Stomach smooth muscle (tissue), 2 donors: Measurements from ENCODE around the gene ZNF30.
"Not testable (repeated sequence)": the region's sequence is repeated elsewhere in the genome, so short reads cannot be mapped to it uniquely, and the experiment has no call there.

Experiments used
- H3K27ac ChIP-seq: one replicate; pipeline ENCODE4 v1.7.0; 2013; ENCODE audit warnings: mild to moderate bottlenecking, low read length, inconsistent platforms
- H3K27me3 ChIP-seq, 2 donors: one replicate each; pipeline ENCODE4 v1.7.0; 2013; ENCODE audit warnings: low read length in 2 of 2; ENCODE audit not compliant: insufficient read depth in 2 of 2, control insufficient read depth in 1 of 2
- H3K36me3 ChIP-seq, 2 donors: one replicate each; pipeline ENCODE4 v1.7.0; 2013; ENCODE audit warnings: low read length in 2 of 2; ENCODE audit not compliant: control insufficient read depth in 2 of 2, insufficient read depth in 2 of 2
- H3K4me1 ChIP-seq: one replicate; pipeline ENCODE4 v1.7.0; 2013; ENCODE audit warnings: low read length; ENCODE audit not compliant: control insufficient read depth, insufficient read depth
- H3K4me3 ChIP-seq, 2 donors: one replicate each; pipeline ENCODE4 v1.7.0; 2013; ENCODE audit warnings: low read length in 2 of 2
- H3K9ac ChIP-seq, 2 donors: one replicate each; pipeline ENCODE4 v1.7.0; 2013; ENCODE audit warnings: low read length in 2 of 2, mild to moderate bottlenecking in 1 of 2
- H3K9me3 ChIP-seq, 2 donors: one replicate each; pipeline ENCODE4 v1.7.0; 2013; ENCODE audit warnings: low read length in 2 of 2; ENCODE audit not compliant: control insufficient read depth in 2 of 2
- donor health status: healthy.
- donor health status: Pancreatic carcinoma.

ZNF30 gene

DNA sequence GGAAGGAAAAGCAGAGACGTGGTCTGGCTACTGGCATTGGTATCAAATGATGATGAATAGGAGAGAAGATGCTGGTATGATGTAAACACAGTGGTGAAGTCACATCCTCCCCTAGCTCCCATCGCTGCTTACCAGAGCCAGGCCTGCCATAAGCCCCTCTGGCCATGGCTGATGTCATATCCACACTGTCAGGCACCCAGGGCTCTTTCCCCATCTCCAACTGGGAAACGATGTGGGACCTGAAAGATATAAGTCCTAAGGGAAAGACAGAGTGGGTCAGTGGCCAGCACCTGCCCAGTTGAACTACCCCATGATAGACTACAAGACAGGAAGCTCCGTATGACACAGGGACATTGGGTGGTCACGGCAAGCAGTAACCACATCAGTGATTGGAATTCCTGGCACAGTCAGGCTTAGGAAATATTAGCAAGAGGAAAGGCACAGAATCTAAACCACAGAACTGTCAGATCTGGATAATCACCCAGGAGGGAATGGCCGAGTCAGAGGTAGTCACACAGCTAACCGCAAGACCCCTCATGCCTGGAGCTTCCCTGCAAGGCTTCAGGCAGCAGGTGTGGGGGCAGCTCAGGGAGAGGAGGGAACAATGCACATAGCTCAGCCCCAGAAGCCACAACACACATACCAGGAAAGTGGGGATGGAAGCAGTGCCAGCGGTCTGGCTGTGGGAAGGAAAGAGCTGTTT is 33.6 kb downstream of the ZNF30 start:
- H3K27me3 ChIP-seq = no peaks in the 10 kb centered on the region
- peaks cover 23% of the 10 kb centered on the region for H3K4me1 ChIP-seq
- no peak overlapping the region for H3K4me3 ChIP-seq
- H3K36me3 ChIP-seq = peaks cover 35 to 39% of the 10 kb centered on the region in 2 donors
- peaks cover 37 to 45% of the 10 kb centered on the region in 2 donors for H3K9me3 ChIP-seq
- H3K9ac ChIP-seq = no peak overlapping the region
- no peak overlapping the region for H3K27ac ChIP-seq

DNA sequence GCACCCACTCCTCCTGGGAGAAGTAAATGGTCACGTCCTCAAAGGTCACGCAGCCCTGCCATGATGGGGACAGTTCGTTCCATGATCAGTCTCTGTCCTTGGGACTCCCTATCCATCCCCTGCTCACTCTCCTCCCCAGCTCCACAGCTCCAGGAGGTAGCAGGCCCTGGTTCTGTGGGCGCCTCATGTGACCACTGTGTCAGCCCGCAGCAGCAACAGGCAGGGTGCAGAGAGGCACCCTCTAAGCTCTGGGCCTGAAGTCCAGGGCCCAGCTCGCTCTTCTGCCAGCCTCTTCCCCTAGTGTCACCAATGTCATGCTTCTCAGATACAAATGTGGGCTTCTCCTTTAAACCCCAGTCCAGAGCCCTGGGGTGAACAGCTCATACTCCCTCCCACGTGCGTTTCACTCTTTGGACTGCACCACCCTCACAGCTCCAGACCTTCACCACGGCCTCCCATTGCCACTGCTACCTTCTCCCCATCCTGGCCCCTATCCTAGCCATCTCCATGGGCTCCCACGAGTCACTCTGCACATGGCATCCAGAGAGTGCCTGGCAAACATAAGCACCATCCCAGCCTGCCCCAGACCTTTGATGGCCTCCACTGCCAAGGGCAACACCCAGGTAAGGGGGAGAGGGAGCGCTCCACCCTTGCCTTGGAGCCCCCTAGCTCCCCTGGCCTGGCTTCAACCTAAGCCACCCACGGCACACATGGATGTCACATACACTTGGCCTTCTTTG is 34.4 kb downstream of the ZNF30 start:
- Histone ChIP-seq H3K4me3 (peak overlapping the region in 1 of 2 donors; percentile 89), H3K27me3 (no peaks in the 10 kb centered on the region), H3K4me1 (peaks cover 23% of the 10 kb centered on the region), H3K27ac (no peak overlapping the region), H3K36me3 (peaks cover 35 to 39% of the 10 kb centered on the region in 2 donors), H3K9ac (no peak overlapping the region), H3K9me3 (peaks cover 34 to 45% of the 10 kb centered on the region in 2 donors)

DNA sequence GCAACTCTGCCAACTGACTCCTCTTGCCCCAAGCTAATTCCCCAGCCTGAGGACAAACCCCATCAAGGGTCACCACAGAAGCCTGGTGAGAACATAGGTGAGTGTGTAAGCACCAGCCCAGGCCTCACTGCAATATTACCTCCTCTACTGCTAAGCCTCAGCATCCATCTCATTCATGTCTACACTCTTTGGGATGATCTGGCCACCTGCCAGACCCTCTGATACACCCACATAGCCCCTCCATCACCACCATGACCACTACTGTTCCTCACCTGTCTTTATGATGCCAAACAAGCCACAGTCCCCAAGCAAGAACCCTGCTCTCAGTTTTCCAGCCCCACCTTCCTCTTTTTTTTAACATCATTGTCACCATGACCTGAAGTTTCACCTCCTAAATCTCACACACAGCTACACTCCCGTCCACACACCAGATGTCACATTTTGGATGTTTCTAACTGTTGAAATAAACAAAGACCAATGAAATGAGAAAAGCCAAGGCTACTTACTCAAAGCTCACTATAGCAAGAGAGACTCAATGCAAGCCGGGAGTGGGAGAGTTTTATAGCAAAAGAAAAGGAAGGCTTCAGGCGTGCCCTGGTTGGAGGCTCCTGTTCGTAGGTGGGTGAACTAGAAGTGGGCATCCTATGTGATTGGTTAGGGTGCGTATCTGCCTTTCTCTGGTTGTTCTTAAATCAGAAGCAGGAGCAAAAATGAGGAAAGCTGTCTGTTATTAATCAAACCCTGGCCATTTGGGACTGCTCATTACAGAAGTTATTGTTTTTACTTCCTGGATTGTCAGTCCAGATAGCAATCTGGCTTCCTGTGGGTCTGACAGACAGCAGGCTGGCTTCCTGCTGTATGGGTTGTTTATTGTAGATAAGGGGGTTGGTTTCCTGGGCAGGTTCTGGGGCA is 35.3 kb downstream of the ZNF30 start:
- Histone ChIP-seq H3K27me3 (no peaks in the 10 kb centered on the region), H3K4me3 (peak overlapping the region; percentile 87 to 89), H3K36me3 (peaks cover 29 to 35% of the 10 kb centered on the region in 2 donors), H3K9me3 (peaks cover 29 to 38% of the 10 kb centered on the region in 2 donors), H3K27ac (no peak overlapping the region), H3K4me1 (peaks cover 23% of the 10 kb centered on the region), H3K9ac (peak overlapping the region; percentile 17 to 42)

DNA sequence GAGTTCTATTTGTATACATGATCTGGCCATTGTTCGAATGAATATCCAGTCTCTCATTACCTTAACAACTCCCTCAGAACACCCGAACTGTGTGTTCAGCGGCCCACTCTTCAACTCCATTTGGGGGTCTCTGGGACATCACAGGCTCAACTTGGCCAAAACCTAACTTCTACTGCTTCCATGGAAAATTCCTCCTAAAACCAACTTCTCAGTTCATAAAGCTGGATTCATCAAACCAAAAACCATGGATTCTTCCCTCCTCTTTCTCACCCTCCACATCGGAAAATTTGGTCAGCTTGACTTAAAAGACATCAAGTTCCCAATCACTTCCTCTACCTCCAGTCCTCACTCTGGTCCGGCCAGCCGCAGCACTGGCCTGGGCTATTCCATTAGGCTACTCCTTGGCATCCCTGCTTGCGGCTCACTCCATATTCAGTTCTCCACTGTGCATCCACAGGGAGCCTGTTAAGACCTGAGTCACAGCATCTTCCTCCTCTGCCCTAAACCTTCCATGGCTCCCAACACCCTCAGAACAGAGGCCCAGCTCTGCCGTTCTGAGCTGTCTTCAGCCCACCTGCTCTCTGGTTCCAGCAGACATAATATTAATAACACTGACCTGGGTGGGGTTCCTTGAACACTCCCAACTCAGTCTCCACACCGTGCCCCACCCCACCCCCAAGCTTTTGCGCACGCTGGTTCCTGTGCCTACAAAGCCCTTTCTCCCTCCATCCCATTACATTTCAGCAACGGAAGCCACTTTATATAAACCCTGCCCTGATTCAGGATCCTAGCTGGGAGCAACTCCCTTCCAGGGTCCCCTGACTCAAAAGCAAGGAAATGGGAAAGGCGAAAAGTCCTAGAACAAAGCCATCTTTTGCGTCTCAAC is 36.2 kb downstream of the ZNF30 start:
- Histone ChIP-seq H3K9ac (peak overlapping the region; percentile 70 to 76), H3K27ac (peak overlapping the region; percentile 24), H3K4me1 (peaks cover 23% of the 10 kb centered on the region), H3K4me3 (peak overlapping the region; percentile 87 to 89), H3K36me3 (peaks cover 20 to 26% of the 10 kb centered on the region in 2 donors), H3K9me3 (peaks cover 20 to 29% of the 10 kb centered on the region in 2 donors), H3K27me3 (no peaks in the 10 kb centered on the region)

DNA sequence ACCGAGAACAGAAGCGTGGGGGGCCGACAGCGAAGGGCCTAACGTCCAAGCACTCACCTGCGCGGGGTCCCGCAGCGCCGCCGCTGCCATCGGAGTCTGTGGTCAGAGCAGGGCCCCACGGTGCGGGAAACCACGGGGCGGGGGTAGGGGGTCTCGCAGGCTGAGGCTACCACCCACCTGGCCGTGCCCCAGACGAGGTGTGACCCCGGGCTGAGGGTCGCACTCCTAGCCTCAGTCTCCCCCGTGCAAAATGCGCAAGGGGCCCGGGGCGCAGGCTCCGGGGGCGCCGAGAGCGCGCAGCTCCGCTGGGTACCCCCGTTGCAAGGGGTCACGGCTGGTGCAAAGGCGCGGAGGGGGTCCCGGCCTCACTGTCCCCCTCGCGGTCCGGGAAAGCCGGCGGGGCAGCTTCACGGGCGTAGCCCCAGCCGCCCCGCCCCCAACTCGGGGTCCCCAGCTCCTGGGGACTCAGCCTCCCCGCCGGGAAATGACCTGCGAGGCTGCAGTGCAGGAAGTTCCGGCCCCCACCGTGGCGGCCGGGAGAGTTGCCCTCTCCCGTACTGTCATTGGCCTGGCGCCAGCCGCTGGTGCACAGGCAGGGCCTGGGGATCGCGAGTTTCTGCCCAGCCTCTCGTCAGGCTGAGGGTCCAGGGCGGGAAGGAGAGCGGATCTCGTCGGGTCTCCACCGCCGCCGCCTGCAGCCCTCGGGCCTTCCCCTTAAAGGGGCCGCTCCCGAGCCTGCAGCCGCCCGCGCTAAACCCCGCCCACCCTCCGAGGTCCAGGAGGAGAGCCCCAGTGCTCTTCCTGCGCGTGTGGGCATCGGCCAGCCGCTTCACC is 37.1 kb downstream of the ZNF30 start, which contains the start of gene ZNF792:
Gene ZNF792, minus strand, starts transcription at position 657 of the 834 bp plus-strand sequence. Its CDS starts 567 bp downstream, at position 90.
- H3K36me3 ChIP-seq = peaks cover 12 to 17% of the 10 kb centered on the region in 2 donors
- peak within 1 kb of the TSS; percentile 70 to 76 for H3K9ac ChIP-seq
- H3K27me3 ChIP-seq = no peaks in the 10 kb centered on the region
- H3K9me3 ChIP-seq = peaks cover 12 to 21% of the 10 kb centered on the region in 2 donors
- peaks cover 23% of the 10 kb centered on the region for H3K4me1 ChIP-seq
- H3K4me3 ChIP-seq = peak within 1 kb of the TSS; percentile 87 to 89
- peak within 1 kb of the TSS; percentile 24 for H3K27ac ChIP-seq

DNA sequence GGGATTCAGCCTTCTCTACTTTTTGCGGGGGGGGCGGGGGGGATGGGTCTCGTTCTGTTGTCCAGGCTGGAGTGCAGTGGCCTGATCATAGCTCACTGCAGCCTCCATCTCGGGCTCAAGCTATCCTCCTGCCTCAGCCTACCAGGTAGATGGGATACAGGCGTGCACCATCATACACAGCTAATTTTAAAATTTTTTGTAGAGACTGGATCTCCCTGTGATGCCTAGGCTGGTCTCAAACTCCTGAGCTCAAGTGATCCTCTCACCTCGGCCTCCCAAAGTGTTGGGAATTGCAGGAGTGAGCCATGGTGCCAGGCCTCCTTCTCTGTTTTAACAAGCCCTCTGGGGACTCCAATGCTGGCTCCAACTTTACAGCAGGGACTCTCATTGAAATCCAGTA is 37.9 kb downstream of the ZNF30 start:
- peaks cover 5 to 13% of the 10 kb centered on the region in 2 donors for H3K9me3 ChIP-seq
- H3K36me3 ChIP-seq = peaks cover 4 to 9% of the 10 kb centered on the region in 2 donors
- no peak overlapping the region for H3K9ac ChIP-seq
- H3K4me1 ChIP-seq = peaks cover 23% of the 10 kb centered on the region
- no peaks in the 10 kb centered on the region for H3K27me3 ChIP-seq
- H3K27ac ChIP-seq = no peak overlapping the region
- peak overlapping the region in 1 of 2 donors; percentile 89 for H3K4me3 ChIP-seq

DNA sequence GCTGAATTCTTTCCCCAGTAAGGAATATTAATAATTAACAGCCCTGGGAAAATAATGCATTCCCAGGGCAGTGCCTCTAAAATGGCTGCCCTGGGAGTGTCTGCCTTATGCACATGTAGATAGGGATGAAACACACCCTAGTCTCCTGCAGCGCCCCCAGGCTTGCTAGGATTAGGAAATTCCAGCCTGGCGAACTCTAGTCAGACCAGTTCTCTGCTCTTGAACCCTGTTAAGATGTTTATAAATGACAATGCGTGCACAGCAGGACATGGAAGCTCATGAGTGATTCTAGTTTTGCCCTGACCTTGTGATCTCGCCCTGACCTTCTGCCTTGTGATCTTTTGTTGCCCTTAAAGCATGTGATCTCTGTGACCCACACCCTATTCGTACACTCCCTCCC is 38.8 kb downstream of the ZNF30 start:
- not testable (repeated sequence) for H3K27me3 ChIP-seq, H3K9ac ChIP-seq, H3K36me3 ChIP-seq, H3K9me3 ChIP-seq, H3K4me3 ChIP-seq, H3K27ac ChIP-seq
- peaks cover 23% of the 10 kb centered on the region for H3K4me1 ChIP-seq

DNA sequence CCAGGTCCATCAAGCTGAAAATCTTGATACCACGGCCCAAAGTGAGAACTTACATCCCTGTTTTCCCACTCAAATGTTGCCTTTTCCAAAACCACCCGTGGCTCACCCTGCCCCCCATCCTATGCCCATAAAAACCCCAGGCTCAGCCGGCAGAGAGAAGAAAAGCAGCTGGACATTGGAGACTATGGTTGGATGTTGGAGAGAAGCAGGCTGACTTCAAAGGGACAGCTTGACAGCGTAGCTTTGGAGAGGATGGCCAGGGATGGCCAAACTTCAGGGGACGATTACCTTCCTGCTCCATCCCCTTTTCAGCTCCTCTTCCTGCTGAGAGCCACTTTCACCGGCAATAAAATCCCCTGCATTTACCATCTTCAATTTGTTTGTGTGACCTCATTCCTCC is 40.8 kb downstream of the ZNF30 start:
- no peaks in the 10 kb centered on the region for H3K27me3 ChIP-seq
- H3K4me1 ChIP-seq = peaks cover 13% of the 10 kb centered on the region
- no peak overlapping the region for H3K4me3 ChIP-seq
- no peak overlapping the region for H3K27ac ChIP-seq
- H3K9ac ChIP-seq = no peak overlapping the region
- no peaks in the 10 kb centered on the region for H3K36me3 ChIP-seq
- H3K9me3 ChIP-seq = no peaks in the 10 kb centered on the region

DNA sequence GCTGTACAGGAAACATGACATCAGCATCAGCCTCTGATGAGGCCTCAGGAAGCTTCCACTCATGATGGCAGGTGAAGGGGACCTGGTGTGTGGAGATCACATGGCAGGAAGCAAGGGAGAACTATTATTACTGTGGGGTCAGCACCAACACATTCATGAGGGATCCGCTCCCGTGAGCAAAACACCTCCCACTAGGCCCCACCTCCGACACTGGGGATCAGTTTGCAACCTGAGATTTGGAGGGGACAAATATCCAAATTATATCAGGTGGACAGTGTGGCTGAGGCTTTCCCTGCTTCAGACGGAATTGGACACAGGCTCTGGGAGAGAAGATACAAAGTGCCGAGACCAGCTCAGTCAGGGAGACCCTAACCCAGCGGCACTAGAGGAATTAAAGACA is 43.0 kb downstream of the ZNF30 start:
- no peak overlapping the region for H3K4me3 ChIP-seq
- H3K9me3 ChIP-seq = no peaks in the 10 kb centered on the region
- H3K4me1 ChIP-seq = peaks cover 2% of the 10 kb centered on the region
- H3K9ac ChIP-seq = no peak overlapping the region
- no peak overlapping the region for H3K27ac ChIP-seq
- no peaks in the 10 kb centered on the region for H3K27me3 ChIP-seq
- no peaks in the 10 kb centered on the region for H3K36me3 ChIP-seq
